Measurements from ENCODE around the gene BRF1.

The BRF1 gene

GRCh38 chr14:105226198-105226597, 74.6 kb downstream of the BRF1 start:
- DNase-seq (ENCODE audit: low read depth) = no peak

DNA sequence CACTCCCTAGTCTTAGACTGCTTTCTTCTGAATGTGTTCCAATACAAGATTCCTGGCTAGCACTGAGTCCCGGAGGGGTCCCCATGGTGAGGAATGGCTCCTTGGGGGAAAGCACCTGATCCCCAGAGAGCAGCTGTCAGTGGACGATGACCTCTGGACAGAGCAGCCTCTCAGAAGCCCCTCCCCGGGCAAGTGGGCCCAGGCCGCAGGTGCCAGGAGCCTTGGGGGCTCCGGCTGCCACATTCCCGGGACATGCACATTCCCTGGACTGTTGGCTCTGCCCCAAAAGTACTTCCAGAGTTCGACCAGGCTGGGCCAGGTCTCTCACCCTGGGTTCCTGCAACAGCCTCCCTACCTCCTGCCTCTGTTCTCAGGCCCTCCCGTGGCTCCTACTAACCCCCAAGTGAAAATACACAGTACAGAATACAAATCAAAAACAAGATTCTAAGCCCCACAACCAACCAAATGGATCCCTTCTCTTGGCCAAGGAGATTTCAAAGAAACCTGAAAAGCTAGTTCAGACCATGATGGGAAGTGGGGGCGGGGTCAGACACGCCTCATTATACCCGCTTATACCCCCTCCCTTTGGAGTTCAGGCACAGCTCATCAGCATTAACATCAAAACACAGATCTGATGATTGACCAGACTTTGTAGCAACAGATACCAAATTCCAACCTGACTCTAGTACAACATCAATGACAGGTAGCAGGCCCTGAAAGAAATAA, 75.8 kb downstream of the BRF1 start:
- no peak for DNase-seq (ENCODE audit: low read depth)

DNA sequence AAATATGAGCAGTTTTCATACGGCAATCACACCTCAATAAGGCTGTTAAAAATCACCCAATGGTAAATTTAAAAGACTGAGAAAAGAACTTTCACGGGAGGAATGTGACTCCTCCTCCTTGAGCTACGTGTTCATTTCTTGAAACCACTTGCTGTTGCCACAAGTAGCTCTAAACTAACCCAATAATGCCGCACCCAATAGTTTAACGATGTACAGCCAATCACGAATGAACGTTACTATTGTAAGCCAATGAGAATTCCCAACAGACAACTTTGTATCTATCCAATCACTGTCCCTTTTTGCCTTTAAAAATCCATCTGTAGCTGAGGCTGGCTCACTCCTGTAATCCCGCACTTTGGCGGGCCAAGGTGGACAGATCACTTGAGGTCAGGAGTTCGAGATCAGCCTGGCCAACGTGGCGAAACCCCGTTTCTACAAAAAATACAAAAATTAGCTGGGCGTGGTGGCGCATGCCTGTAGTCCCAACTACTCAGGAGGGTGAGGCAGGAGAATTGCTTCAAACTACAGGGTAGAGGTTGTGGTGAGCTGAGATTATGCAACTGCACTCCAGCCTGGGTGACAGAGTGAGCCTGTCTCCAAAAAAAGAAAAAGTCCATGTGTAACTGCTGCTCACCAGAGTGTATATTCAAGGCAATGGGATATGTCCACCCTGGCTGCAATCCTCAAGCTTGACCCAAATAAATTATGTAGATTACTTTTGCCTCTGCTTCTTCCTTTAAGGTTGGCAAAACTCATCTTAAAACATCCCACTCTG, 76.8 kb downstream of the BRF1 start:
- DNase-seq (ENCODE audit: low read depth) = no peak

- no peak for DNase-seq (ENCODE audit: low read depth)
Measured at GRCh38 chr14:105223260-105223659, 77.5 kb downstream of the BRF1 start.

GRCh38 chr14:105221598-105222178, 79.1 kb downstream of the BRF1 start:
- DNase-seq (ENCODE audit: low read depth) = no peak

GRCh38 chr14:105220699-105221597, 79.9 kb downstream of the BRF1 start:
- DNase-seq (ENCODE audit: low read depth) = no peak

- DNase-seq (ENCODE audit: low read depth) = no peak
Measured at GRCh38 chr14:105219753-105220152, 81.0 kb downstream of the BRF1 start.

DNA sequence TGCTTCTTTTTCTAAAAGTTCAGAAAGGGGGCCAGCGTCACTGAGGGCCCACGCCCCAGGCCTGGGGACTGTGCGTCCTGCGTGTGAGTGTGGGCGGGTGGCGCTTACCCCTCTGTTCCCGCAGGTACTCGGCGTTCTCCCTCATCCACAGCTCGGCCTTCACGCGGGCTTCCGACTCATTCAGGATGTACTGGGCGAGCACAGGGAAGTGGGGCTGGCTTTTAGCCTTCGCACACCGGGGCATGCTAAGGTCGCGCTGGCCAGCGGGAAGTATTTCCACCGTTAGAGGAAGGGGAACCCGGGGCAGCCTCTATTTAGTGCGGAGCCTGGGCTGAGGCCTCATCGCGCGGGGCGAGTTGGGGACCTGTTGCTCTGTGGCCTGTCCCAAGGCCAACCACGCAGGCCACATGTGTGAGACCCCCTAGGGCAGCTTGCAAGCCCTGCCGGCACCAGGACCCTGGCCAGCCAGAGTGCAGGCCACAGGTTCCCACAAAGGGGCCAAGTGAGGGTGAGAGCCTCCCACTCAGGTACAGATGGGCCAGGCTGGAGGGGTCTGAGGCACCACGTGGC, 81.7 kb downstream of the BRF1 start:
- DNase-seq (ENCODE audit: low read depth) = no peak

- no peak for DNase-seq (ENCODE audit: low read depth)
Measured at GRCh38 chr14:105218611-105219010, 82.2 kb downstream of the BRF1 start.

DNA sequence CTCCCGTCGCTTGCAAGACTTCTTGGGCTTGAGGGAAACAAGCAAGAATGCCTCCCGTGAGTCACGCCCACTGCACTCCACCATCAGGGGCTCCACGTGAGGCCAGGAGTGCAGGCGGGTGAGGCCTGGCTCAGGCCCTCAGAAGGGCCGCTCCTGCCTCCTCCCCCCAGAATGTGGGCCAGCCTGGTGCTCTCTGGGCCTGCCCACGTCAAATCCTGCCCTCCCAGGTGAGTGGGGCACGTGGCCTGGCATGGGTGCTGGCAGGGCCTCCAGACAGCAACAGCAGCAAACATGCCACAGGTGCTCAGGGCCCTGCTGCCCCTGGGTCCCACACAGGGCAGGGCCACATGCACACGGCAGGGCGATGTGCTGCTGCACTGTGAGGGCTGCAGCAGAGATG, 83.0 kb downstream of the BRF1 start:
- no peak for DNase-seq (ENCODE audit: low read depth)

GRCh38 chr14:105216490-105217247, 84.1 kb downstream of the BRF1 start:
- no peak for DNase-seq (ENCODE audit: low read depth)

- DNase-seq (ENCODE audit: low read depth) = no peak
Measured at GRCh38 chr14:105215602-105216001, 85.2 kb downstream of the BRF1 start.

GRCh38 chr14:105214324-105214915, 86.4 kb downstream of the BRF1 start:
- DNase-seq (ENCODE audit: low read depth) = no peak

DNA sequence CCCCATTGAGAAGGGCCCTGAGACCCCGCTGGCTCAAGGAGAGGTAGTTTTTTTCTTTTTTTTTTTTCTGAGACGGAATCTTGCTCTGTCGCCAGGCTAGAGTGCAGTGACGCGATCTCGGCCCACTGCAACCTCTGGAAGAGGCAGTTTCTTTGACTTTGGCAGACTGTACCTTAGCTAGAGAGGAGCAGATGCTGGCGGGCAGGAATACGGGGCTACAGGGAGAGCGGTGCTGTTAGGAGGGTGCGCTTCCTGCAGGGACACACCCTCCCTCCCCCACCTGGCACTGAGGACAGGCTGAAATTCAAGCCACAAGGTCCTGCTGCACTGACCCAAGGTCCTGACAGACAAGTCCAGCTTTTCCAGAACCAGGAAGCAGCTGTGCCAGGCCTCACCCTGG, 87.4 kb downstream of the BRF1 start:
- no peak for DNase-seq (ENCODE audit: low read depth)

DNA sequence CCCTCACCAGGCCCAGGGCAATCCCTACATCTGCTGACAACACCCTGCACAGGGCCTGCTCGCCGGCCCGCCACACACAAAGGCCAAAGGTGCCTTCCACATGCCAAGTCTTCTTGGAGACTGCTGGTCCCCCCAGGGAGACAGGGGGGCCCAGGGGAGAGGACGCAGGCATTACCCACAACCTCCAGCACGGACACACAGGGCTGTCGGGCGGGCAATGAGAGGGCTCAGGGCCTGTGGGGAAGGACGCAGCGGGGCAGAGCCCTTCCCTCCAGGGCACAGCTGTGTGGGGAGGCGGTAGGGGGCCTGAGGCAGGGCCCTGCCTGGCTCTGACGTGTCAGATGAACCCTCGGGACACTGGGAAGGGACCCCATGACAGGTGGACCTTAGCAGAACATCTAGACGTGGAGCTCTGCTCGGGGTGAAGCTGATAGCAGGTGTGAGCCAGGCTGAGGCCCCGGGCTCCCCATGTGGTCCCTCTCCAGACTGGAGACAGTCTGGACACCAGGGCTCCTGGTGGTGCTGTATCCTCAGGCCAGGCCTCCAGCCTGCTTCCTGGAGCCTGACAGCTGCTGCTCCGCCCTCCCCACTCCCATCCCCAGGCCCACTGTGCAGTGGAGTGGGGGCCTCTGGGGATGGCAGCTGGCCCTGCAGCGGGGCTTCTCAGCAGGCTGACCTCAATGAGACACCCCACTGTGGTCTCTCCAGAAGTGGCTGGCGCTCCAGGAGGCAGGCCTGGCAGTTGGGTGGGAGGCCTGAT, 88.1 kb downstream of the BRF1 start:
- no peak for DNase-seq (ENCODE audit: low read depth)

GRCh38 chr14:105211758-105212089, 89.1 kb downstream of the BRF1 start:
- no peak for DNase-seq (ENCODE audit: low read depth)

DNA sequence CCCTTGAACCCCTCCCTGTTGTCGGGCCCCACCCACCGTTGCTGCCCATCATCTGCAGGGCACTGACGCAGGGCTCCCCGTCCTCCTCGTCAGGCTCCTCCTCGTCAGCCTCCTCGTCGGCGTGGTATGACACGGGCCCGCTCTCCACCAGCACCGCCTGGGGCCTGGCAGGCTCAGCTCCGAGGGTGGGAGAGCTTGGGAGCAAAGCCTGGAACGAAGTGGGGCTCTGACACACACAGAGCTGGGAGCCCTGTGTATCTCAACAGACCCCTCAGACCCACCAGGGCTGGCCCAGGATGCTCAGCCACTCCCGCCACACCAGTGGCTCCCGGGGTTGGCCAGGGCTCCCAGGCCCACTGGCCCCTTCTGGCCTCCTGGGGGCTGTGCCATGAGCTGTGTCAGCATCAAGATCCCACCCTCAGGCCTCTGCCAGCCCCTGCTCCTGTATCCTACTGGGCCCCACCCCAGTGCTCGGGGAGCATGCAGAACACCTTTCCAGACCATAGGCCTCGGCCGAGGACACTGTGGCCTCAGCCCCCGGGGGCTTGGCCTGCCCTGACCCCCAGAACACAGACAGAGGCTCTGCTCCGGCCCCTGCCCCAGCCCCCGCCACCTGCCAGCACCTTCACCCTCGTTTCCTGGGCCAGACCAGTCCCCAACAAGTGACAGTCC, 89.6 kb downstream of the BRF1 start:
- DNase-seq (ENCODE audit: low read depth) = no peak

DNA sequence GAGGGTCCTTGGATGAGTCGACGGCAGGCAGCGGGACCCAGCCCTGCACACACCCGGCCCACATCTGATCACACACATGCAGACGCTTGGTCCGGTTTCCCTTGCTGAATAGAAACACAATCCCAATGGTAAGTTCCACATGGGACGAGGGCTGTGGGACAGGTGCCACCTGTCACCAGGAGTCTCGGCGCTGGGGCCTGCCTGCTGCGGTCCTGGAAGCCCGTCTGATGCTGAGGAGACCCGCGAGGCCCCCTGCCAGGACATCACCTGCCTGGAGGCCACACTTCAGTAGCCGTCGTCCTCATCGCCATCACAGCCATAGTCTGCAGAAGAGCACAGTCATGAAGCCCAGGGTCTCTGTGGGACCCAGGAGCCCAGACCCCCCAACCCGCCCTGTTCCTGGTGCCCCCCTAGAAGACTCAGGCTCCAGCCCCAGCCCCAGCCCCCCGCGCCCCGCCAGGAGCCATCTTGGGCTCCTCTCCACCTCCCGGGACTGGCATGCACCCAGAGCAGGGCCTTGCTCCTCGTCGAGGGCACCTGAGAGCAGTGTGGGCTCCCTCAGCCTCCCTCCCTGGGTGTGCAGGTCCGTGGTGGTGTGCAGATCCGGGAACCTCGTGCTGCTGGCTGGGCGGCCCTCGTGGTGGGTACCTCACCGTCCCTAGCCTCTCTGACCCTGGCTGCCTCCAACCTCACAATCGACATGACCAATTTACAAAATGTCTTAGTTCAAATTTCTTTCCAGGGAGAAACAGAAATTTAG, 90.4 kb downstream of the BRF1 start:
- no peak for DNase-seq (ENCODE audit: low read depth)

- DNase-seq (ENCODE audit: low read depth) = no peak
Measured at GRCh38 chr14:105209646-105210045, 91.2 kb downstream of the BRF1 start.
